ENCODE data around the gene ZNF688. TPM values are rescaled to one million over a fixed set of nuclear protein-coding genes. Genes with fewer than 3 reads are reported as not detected.
A peak's percentile ranks its signal among the peaks of the same experiment; 100 is the strongest.
"Not testable (repeated sequence)": the region's sequence is repeated elsewhere in the genome, so short reads cannot be mapped to it uniquely, and the experiment has no call there.

The ZNF688 gene
- total RNA-seq, 2 donors from 2014 or later = 16.6 to 24.4 TPM

DNA sequence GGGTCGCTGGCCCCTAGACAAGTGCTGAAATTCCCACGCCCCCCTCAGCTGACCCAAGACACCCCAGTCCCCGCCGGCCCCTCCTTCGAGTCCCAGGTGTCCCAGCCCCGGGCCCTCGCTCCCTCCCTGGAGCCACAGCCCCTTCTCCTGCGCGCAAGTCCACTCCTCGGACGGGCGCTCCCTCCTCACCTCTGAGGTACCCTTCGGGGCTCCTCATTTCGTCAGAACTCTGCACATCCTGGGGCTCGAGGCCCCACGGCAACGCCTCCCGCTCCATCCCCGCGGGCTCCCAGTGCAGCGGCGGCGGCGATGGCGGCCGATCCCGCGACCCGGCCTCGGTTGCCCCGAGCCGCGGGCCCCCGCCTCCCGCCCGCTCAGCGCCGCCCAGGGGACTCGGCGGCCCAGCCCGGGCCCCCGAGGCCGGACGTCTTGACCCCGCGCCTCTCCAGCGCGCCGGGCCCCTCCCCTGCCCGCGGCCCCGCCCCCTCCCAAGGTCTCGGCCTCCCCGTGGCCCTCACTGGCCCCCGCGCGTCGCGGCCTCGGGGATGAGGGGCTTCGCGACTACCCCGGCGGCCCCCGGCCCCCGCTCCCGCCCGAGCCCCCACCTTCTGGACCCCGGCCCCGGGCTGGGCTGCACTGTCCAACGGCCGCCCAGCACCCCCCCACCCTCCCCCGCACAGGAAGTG is 45.2 kb downstream of the ZNF688 start, which contains the start of gene ZNF768:
TSS of gene ZNF768 (minus strand) at position 430 of the 686 bp plus-strand sequence. CDS start at position 277, 153 bp downstream.
- intact Hi-C loops (cut with DNase I, micrococcal nuclease) = no loop called here
- DNase-seq (peak; percentile 60 to 76), ATAC-seq (peak; percentile 35)

DNA sequence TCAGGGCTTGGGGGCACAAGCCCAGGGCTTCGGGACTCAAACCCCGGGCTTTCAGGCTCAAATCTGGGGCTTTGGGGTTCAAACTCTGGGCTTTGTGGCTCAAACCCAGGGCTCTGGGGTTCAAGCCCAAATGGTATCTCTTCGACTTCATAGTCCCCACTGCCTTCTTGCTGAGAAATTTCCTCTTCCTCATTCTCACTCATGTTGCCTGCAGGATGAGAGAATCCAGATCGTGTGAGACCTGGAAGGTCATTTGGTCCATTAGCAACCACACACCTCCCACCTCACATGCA is 45.7 kb downstream of the ZNF688 start:
- intact Hi-C loops (cut with DNase I, micrococcal nuclease) = no loop called here
- ATAC-seq (no peak), DNase-seq (no peak)

DNA sequence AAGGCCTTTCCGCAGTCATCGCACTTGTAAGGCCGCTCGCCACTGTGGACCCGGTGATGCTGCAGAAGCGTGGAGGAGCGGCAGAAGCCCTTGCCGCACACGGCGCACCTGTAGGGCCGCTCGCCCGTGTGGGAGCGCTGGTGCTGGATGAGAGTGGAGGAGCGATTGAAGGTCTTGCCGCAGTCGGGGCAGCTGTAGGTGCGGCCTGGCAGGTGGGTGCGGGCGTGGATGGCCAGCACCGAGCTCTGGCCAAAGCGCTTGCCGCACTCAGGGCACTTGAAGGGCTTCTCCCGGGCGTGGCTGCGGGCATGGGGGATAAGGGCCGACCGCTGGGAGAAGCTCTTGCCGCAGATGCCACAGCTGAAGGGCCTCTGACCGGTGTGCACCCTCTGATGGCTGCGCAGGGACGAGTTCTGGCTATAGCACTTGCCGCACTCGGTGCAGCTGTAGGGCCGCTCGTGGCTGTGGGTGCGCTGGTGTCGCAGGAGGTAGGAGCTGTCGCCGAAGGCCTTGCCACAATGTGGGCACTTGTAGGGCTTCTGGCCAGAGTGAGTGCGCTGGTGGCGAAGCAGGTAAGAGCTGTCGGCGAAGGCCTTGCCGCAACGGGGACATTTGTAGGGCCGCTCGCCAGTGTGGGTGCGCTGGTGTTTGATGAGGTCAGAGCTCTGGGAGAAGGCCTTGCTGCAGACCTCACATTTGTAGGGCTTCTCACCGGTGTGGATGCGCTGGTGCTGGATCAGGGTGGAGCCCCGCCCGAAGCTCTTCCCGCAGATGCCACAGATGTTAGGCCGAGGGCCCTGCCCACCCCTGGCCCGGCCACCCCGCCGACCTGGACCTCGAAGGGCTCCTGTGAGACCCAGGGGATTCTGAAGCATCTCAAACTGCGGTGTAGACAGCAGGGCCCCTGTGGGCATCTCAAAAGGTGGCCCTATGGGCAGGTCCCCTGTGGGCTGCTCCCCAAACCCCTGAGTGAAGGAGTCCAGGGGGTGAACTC is 46.6 kb downstream of the ZNF688 start:
- intact Hi-C loops (cut with DNase I, micrococcal nuclease) = no loop called here
- DNase-seq = no peak
- ATAC-seq = no peak

GRCh38 chr16:30523768-30524574 is 47.5 kb downstream of the ZNF688 start:
- no peak for ATAC-seq
- intact Hi-C loops (cut with DNase I, micrococcal nuclease) = no loop called here
- no peak for DNase-seq

DNA sequence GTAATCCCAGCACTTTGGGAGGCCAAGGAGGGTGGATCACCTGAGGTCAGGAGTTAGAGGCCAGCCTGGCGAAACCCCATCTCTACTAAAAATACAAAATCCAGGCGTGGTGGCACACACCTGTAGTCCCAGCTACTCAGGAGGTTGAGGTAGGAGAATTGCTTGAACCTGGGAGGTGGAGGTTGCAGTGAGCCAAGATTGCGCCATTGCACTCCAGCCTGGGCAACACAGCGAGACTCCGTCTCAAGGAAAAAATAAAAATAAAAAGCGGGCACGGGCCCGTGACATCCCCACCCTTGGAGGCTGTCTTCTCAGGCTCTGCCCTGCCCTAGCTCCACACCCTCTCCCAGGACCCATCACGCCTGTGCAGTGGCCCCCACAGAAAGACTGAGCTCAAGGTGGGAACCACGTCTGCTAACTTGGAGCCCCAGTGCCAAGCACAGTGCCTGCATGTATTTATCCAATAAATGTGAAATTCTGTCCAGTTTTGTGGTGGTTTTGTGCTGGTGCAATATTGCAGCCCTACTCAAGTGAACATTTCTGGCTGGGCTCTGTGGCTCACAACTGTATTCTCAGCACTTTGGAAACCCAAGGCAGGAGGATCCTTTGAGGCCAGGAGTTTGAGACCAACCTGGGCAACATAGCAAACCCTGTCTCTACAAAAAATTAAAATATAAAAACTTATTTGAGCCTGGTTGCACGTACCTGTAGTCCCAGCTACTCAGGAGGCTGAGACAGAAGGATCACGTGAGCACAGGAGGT is 48.6 kb downstream of the ZNF688 start:
- DNase-seq; intact Hi-C loops (cut with DNase I, micrococcal nuclease); ATAC-seq: not testable (repeated sequence)

DNA sequence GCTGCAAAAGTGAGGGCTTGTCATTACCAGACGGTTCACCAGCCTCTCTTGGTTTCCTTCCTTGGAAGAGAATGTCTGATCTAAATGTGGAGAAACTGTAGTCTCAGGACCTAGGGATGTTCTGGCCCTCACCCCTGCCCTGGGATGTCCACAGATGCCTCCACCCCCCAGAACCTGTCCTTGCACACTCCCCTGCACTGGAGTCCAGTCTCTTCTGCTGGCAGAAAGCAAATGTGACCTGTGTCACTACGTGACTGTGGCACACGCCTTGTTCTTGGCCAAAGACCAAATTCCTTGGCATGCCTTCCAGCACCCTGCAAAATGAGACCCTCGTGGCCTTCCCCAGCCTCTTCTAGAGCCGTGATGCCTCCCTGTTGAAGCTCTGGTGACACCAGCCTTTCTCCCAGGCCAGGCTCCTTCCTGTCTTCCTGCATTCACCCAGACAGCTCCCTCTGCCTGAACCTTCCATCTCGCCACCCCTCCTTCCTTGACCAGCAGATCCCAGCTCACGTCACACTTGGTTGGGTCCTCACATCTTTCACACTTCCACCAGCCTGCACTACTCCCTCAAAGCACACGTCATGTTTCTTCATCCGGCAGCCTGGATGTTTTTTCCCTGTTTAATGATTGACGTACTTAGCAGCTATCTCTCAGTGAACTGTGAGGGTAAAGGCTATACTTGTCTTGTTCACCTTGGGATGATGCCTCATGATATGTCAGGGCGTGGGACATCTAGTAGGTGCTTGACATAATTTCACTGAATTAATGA is 49.5 kb downstream of the ZNF688 start:
- ATAC-seq = peak; percentile 43
- DNase-seq = peak in 1 of 2 donors; percentile 36
- intact Hi-C loops (cut with DNase I, micrococcal nuclease) = no loop called here

DNA sequence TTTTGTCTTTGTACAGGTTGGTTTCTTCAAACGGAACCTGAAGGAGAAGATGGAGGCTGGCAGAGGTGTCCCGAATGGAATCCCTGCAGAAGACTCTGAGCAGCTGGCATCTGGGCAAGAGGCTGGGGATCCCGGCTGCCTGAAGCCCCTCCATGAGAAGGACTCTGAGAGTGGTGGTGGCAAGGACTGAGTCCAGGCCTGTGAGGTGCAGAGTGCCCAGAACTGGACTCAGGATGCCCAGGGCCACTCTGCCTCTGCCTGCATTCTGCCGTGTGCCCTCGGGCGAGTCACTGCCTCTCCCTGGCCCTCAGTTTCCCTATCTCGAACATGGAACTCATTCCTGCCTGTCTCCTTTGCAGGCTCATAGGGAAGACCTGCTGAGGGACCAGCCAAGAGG is 50.0 kb downstream of the ZNF688 start:
- DNase-seq (no peak), ATAC-seq (no peak)
- intact Hi-C loops (cut with DNase I, micrococcal nuclease) = no loop called here

Other genes starting within 250 kb of the ZNF688 start
- gene CD2BP2, start 216.4 kb downstream of the ZNF688 start, total RNA-seq = 10 to 100 TPM; 57.3 to 65.2 TPM
- 10 to 100 TPM; 46.2 to 46.4 TPM for gene TBC1D10B, start 201.2 kb downstream of the ZNF688 start, total RNA-seq
- gene MYL11, start 196.9 kb downstream of the ZNF688 start, total RNA-seq = not detected
- gene SEPTIN1, start 189.2 kb downstream of the ZNF688 start, total RNA-seq = 1 to 10 TPM; 3.6 to 5.7 TPM
- 1 to 10 TPM; 5.6 to 8.4 TPM for gene ZNF48, start 176.3 kb downstream of the ZNF688 start, total RNA-seq
- 1 to 10 TPM; 3.2 to 4.4 TPM for gene ZNF771, start 164.1 kb downstream of the ZNF688 start, total RNA-seq
- gene DCTPP1, start 141.7 kb downstream of the ZNF688 start, total RNA-seq = 100 to 1,000 TPM in 1 of 2 donors, 10 to 100 TPM in 1; 76.7 to 102 TPM
- gene SEPHS2, start 125.8 kb downstream of the ZNF688 start, total RNA-seq = 100 to 1,000 TPM; 157 to 183 TPM
- 1 to 10 TPM; 6.7 to 7.3 TPM for gene ITGAL, start 99.0 kb downstream of the ZNF688 start, total RNA-seq
- 10 to 100 TPM; 58.7 to 62.4 TPM for gene ZNF768, start 45.1 kb downstream of the ZNF688 start, total RNA-seq
- gene ZNF747, start 36.9 kb downstream of the ZNF688 start, total RNA-seq = 10 to 100 TPM in 1 of 2 donors, 1 to 10 TPM in 1; 9.8 to 11.7 TPM
- gene ZNF764, start 13.3 kb downstream of the ZNF688 start, total RNA-seq = 10 to 100 TPM; 10.6 to 20.7 TPM
- 10 to 100 TPM; 14.9 to 17.8 TPM for gene ZNF785, start 14.0 kb upstream of the ZNF688 start, total RNA-seq
- 1 to 10 TPM; 6.8 to 6.9 TPM for gene ZNF689, start 38.7 kb upstream of the ZNF688 start, total RNA-seq
- 10 to 100 TPM; 47.6 to 51.0 TPM for gene PRR14, start 79.2 kb upstream of the ZNF688 start, total RNA-seq
- 10 to 100 TPM; 71.8 to 78.8 TPM for gene FBRS, start 86.7 kb upstream of the ZNF688 start, total RNA-seq
- 10 to 100 TPM; 60.6 to 68.3 TPM for gene SRCAP, start 127.5 kb upstream of the ZNF688 start, total RNA-seq
- 10 to 100 TPM; 38.0 to 42.8 TPM for gene PHKG2, start 176.7 kb upstream of the ZNF688 start, total RNA-seq
- 1 to 10 TPM; 5.9 to 7.8 TPM for gene CFAP119, start 190.3 kb upstream of the ZNF688 start, total RNA-seq
- gene RNF40, start 190.6 kb upstream of the ZNF688 start, total RNA-seq = 10 to 100 TPM; 82.9 to 99.8 TPM
- gene ZNF629, start 215.5 kb upstream of the ZNF688 start, total RNA-seq = 10 to 100 TPM; 12.3 to 15.2 TPM